ENCODE results near the gene VIPR1.
A peak's percentile ranks its signal among the peaks of the same experiment; 100 is the strongest.

VIPR1 gene

DNA sequence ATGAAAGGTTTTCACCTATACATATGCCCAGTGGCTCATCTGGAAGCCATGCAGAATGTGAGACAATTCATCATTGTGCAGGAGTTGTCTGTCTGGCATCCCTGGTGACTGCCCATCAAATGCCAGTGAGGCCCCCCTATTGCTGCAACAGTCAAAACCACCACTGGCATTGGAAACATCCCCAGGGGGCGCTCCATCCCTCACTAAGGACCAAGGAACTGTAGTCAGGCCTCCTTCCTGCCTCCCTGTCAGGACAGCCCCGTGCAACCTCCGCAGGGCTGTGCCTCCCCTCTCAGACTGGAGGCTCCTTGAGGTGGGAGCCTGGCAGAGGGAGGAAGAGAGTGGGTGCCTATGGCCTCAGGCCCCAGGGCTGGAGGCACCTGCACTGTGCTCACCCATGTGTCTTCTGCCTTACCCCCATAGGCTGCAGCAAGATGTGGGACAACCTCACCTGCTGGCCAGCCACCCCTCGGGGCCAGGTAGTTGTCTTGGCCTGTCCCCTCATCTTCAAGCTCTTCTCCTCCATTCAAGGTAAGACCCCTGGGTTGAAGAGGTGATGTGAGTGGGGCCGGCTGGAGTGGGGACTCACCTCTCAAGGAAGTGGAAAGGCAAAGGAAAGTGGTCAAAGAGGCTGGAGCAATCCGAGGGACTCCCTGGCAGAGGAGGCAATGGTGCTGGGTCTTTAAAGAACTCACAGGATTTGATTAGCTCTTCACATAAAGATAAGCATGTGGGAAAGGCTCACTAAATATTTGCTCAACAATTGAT, 16.5 kb downstream of the VIPR1 start:
- H3K4me3 ChIP-seq (replicated peaks; ENCODE audit: insufficient read depth, low read length) = no peak overlapping the region
- H3K27me3 ChIP-seq (ENCODE audit: insufficient read depth, poor library complexity, severe bottlenecking) = no peaks in the 10 kb centered on the region
- H3K27ac ChIP-seq (replicated peaks) = no peak overlapping the region
- TF ChIP-seq POLR2AphosphoS5 (IDR thresholded peaks at IDR 0.05; ENCODE audit: low read depth) (no peak), SPI1 (IDR thresholded peaks at IDR 0.05; ENCODE audit: borderline replicate concordance, low read depth) (no peak), GABPA (IDR thresholded peaks at IDR 0.05; ENCODE audit: low read depth) (no peak)
- TF ChIP-seq, protein P1, sequence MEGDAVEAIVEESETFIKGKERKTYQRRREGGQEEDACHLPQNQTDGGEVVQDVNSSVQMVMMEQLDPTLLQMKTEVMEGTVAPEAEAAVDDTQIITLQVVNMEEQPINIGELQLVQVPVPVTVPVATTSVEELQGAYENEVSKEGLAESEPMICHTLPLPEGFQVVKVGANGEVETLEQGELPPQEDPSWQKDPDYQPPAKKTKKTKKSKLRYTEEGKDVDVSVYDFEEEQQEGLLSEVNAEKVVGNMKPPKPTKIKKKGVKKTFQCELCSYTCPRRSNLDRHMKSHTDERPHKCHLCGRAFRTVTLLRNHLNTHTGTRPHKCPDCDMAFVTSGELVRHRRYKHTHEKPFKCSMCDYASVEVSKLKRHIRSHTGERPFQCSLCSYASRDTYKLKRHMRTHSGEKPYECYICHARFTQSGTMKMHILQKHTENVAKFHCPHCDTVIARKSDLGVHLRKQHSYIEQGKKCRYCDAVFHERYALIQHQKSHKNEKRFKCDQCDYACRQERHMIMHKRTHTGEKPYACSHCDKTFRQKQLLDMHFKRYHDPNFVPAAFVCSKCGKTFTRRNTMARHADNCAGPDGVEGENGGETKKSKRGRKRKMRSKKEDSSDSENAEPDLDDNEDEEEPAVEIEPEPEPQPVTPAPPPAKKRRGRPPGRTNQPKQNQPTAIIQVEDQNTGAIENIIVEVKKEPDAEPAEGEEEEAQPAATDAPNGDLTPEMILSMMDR (IDR thresholded peaks at IDR 0.05; ENCODE audit: insufficient read depth, low read length) = no peak
- TF ChIP-seq, protein P2, sequence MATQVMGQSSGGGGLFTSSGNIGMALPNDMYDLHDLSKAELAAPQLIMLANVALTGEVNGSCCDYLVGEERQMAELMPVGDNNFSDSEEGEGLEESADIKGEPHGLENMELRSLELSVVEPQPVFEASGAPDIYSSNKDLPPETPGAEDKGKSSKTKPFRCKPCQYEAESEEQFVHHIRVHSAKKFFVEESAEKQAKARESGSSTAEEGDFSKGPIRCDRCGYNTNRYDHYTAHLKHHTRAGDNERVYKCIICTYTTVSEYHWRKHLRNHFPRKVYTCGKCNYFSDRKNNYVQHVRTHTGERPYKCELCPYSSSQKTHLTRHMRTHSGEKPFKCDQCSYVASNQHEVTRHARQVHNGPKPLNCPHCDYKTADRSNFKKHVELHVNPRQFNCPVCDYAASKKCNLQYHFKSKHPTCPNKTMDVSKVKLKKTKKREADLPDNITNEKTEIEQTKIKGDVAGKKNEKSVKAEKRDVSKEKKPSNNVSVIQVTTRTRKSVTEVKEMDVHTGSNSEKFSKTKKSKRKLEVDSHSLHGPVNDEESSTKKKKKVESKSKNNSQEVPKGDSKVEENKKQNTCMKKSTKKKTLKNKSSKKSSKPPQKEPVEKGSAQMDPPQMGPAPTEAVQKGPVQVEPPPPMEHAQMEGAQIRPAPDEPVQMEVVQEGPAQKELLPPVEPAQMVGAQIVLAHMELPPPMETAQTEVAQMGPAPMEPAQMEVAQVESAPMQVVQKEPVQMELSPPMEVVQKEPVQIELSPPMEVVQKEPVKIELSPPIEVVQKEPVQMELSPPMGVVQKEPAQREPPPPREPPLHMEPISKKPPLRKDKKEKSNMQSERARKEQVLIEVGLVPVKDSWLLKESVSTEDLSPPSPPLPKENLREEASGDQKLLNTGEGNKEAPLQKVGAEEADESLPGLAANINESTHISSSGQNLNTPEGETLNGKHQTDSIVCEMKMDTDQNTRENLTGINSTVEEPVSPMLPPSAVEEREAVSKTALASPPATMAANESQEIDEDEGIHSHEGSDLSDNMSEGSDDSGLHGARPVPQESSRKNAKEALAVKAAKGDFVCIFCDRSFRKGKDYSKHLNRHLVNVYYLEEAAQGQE (IDR thresholded peaks at IDR 0.05; ENCODE audit: insufficient replicate concordance, low read depth) = no peak
- DNase-seq (ENCODE audit: low read depth in 1 of 2, low spot score in 1 of 2) = peak in 1 of 2 experiments; percentile 25

DNA sequence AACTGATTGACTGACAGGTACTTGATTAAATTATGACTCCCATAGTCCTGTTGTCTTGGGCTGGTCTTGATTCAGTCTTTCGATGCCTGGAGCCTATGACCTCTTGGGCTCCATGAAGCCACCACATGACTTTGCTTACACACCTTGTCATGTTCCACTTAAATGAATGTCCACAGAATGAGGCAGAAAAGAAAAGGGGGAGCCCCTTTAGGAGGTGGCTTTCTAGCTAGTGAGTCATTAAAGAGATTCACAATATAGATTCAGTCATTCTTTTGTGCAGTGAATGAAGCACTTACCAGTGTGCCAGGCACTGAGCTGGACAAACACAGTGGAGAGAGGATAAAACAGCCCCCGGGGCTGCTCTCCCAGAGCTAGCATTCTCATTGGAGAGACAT, 17.1 kb downstream of the VIPR1 start:
- H3K27me3 ChIP-seq (ENCODE audit: insufficient read depth, poor library complexity, severe bottlenecking) = no peaks in the 10 kb centered on the region
- DNase-seq (ENCODE audit: low read depth in 1 of 2, low spot score in 1 of 2) = no peak
- no peak overlapping the region for H3K27ac ChIP-seq (replicated peaks)
- TF ChIP-seq SPI1 (IDR thresholded peaks at IDR 0.05; ENCODE audit: borderline replicate concordance, low read depth) (no peak), GABPA (IDR thresholded peaks at IDR 0.05; ENCODE audit: low read depth) (no peak), POLR2AphosphoS5 (IDR thresholded peaks at IDR 0.05; ENCODE audit: low read depth) (no peak)
- TF ChIP-seq, protein P2 (IDR thresholded peaks at IDR 0.05; ENCODE audit: insufficient replicate concordance, low read depth) = no peak
- TF ChIP-seq, protein P1 (IDR thresholded peaks at IDR 0.05; ENCODE audit: insufficient read depth, low read length) = no peak
- no peak overlapping the region for H3K4me3 ChIP-seq (replicated peaks; ENCODE audit: insufficient read depth, low read length)

DNA sequence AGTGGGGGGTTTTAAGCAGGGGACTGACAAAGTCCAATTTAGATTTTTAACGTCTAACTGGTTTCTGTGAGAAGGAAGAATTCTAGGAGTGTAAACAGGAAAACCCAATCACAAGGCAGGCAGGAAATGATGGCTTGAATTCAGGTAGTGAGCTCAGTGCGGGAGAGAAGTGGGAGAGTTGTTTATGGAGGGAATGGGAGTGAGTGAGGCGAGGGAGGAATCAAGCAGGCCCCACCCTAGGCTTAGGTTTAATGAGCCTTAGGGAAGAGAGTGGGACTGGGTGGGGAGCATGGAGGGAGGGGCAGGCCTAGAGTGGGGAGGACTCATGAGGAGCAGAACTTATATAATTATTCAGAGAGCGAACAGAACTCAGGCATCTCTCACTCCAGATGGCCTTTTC, 17.9 kb downstream of the VIPR1 start:
- TF ChIP-seq, protein P2 (IDR thresholded peaks at IDR 0.05; ENCODE audit: insufficient replicate concordance, low read depth) = no peak
- no peak overlapping the region for H3K27ac ChIP-seq (replicated peaks)
- no peak overlapping the region for H3K4me3 ChIP-seq (replicated peaks; ENCODE audit: insufficient read depth, low read length)
- no peak for DNase-seq (ENCODE audit: low read depth in 1 of 2, low spot score in 1 of 2)
- no peaks in the 10 kb centered on the region for H3K27me3 ChIP-seq (ENCODE audit: insufficient read depth, poor library complexity, severe bottlenecking)
